AG20443 (cell line): Measurements from ENCODE around the gene PIP4K2C.
"Not testable (repeated sequence)": the region's sequence is repeated elsewhere in the genome, so short reads cannot be mapped to it uniquely, and the experiment has no call there.

Experiments
- DNase-seq: peaks from one replicate; pipeline ENCODE4 v3.0.0; 2012; ENCODE audit warnings: low spot score, mixed read lengths

The PIP4K2C gene

DNA sequence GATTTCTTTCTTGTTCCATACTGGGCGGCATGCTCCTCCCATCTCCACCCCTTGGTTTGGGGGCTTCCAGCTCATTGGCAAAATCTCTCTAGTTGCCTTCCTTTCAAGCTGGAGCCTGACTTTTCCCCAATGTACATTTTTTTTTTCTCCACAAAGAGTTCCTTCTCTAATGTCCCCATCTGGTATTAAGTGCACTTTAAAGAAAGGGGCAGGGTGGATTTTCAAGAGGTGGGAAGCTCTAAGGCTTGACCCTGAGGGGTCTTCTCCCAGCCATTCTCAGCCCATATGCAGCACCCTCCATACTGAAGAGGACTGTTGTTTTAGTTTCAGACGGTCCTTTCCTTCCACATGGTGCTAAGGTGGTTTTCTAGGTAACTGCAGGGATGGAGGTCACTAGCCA is 5.8 kb upstream of the PIP4K2C start:
- DNase-seq, result no peak

DNA sequence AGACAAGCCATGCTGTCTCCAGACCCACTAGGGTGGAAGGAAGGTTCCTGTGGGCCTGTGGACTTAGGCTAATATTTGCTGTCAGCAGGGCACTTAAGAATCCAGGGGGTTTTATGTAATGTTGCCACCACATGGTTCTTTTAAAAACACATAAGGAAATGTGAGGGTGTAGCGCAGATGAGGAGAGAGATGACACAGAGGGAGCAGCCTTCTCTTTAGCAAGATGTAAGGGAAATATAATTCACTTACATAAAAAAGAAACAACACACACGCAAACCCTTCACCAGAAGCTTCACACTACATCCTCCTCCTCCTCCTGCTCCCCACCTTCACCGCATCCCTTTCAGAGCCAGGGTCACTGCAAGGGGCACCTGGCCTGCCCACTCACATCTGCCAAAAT is 4.9 kb upstream of the PIP4K2C start:
- no peak for DNase-seq

DNA sequence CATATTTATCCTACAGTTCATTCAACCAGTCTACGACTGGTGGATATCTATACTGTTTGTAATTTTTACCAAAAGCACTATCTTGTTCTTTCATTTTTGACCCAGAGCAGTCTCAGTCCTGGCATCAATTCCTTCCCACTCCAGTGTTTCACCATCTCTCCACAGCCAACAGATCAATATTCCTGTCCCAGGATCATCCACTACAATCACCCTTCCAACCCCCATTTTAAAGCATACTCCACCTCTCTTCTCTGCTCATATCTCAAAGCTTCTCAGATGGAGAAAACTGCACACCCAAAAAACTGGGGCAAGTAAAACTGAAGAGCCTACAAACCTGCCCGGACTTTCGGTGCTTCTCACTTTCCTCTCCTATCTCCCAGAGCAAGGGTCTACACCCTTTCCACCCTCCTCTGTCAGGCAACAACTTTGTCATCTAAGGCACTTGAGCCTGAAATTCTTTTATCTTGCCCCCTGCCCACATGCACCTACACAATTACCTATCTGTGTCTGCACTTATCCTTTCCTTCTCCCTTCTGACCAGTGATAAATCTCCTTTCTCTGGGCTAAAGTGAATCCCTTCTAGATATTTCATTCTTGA is 4.1 kb upstream of the PIP4K2C start:
- no peak for DNase-seq

DNA sequence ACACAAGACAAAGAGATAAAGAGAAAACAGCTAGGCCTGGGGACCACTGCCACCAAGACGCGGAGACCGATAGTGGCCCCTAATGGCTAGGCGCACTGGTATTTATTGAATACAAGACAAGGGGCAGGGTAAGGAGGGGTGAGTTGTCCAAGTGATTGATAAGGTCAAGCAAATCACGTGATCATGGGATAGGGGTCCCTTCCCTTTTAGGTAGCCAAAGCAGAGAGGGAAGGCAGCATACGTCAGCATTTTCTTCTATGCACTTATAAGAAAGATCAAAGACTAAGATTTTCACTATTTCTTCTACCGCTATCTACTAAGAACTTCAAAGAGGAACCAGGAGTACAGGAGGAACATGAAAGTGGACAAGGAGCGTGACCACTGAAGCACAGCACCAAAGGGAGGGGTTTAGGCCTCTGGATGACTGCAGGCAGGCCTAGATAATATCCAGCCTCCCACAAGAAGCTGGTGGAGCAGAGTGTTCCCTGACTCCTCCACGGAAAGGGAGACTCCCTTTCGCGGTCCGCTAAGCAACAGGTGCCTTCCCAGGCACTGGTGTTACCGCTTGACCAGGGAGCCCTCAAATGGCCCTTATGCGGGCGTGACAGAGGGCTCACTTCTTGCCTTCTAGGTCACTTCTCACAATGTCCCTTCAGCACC is 1.9 kb upstream of the PIP4K2C start:
- DNase-seq, result not testable (repeated sequence)

DNA sequence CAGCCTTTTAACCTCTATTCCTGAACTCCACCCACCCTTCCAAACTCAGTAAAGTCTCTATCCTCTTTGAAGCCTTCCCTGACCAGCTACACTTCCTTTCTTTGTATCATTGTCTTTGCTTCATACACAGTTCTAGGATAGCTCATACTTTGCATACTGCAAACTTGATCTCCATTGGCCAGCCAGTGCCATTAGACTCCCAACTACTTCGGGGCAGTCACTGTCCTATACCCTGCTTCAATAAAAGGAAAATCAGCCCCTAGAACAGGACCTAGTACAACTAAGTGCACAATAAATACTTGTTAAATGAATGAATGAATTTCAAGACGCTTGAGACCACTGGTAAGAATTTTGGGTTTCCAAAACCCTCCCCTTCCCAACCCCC is 521 bp upstream of the PIP4K2C start:
- DNase-seq, result no peak

DNA sequence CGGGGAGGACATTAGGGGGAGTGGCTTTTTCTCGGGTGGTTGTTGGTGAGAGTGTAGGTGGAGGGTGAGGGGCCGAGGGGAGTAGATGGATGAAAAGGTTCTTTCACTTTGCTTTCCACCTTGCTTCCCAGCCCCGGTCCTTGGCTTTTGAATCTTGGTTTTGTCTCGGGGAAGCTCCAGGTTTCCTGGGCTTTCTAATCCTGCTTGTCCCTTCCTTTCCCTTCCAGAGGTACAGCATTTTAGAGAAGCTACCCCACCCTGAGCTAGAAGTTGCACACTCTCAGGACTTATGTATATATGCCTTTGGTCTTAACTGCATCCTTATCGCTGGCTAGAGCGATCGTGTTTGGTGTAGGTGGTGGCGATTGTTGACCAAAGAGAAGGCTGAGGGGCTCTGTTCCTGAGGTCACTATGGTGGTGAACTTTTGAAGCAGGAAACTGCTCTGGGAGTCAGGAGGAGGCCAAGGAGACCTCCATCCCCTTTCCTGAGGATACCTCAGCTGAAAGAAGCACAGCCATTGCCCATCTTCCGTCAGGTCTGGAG is 862 bp downstream of the PIP4K2C start:
- no peak for DNase-seq

DNA sequence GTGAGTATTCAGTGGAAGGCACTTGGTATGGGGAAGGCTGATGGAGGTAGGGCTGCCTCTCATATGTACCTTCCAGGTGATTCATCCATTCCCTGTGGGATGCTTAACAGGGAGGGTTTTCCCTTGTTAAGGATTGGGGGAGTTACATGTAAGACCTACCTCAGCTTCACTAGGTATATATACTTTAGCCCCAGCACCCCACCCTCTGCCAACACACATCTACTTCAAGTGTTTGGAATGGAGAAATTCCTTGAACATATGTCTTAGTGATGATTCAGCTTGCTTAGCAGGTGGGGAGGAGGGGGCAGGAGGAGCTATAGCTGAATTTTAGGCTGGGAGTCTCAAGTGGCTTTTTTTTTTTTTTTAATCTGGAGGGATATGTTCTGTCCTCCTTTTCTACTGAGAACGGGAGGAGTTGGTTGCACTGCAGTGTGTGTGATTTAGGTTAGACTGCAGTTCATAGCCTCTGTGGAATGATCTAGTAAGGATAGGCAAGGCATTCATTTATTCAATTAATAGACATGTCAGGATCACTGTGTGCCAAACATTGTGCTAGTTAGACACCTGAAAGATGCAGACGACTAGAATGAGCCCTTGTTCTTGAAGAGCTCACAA is 1.7 kb downstream of the PIP4K2C start:
- no peak for DNase-seq

DNA sequence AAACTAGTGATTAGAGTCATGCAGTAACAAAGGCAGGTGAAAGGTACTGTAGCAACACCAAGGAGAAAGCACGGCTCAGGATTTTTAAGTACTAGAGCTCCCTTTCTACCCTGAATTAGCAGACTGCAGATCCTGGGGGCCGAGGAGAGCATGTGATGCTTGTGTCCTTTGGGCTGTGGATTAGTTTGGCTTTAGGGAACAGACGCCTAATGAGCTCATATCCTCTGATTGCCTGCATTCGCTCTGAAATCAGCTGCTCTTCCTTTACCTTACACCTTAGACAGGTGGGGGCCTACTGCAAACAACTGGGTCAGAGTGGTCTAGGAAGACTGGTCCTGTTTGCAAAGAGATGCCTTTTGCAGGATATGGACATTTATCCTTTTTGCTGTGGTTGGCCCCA is 2.2 kb downstream of the PIP4K2C start:
- DNase-seq, result no peak

DNA sequence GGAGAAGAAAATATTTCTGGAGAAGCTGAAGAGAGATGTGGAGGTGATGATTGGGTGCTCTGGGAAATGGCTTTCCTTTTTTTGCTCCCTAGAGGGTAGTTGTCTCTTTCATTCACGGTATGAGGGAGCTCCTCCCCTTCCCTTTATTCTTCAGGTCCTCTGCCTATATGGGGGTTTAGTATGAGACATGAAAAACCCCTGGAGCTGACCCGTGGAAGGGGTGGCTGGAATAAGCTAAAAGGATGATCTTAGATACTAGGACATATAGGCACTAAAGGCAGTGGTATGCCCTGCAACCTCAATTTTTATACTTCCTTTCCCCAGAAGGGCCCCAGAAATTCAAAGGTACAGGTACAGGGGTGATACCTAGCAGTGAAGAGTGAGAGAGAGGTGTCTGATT is 9.4 kb downstream of the PIP4K2C start:
- DNase-seq, result no peak

DNA sequence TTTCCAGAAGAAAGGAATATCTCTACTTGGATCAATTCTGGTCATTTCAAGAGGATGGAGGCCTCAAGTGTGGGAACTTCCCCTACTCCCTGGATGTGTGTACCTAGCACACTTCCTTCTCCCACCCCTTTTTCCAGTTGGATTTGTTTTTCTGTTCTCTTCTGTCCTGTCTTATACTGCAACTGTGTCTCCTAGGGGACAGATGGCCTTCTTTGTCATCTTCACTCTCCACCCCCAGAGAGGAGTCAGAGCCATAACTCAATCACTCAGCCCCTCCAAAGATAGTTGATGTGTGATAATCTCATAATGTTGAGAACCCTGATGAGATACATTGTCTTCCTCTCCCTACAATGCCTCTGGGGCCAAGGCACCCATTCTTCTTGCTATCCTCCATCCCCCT is 11.6 kb downstream of the PIP4K2C start:
- no peak for DNase-seq

DNA sequence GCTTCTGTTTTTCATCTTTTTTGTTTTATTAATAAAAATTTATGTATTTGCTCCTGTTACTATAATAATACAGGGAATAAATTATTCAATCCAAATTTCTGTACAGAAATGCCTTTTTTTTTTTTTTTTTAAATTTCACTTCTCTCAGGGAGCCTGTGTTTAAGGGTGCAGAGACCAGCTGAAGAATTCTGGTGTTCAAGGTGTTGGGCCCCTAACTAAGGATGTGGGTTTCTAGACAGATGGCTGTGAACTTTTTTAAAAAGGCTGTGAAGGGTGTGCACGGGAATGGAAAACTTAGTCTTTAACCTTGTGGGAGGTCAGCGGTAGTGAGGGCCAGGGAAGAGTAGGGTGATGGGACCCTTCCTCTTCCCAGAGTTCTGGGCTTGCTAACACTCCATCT is 12.3 kb downstream of the PIP4K2C start:
- no peak for DNase-seq

DNA sequence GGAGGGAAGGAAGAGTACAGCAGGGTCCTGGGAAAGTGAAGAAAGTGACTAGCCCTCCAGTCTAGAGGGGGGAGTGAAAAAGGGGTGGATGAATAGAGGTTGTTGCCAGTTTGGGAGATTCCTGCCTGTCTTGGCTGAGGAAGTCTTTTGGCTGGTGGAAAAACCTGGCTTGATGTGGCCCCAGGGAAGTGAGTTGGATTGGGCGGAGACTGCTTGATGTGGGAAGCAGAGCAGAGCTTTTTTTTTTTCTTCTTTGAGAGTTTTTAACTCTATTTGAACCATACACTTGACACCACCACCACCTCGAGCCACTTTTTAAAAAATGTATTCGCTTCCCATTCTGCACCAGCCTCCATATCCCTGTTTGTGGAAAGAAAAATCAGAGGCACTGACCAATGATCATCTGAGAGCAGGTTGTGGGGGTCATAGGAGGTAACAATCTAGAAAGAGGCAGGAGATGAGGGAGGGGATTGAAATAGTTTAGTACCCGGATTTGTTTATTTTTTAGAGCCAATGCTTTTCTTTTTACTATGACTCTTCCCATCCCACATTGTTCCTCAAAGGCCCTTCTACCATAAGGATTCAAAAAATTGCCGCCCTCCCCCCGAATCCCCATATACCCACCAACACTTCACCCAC is 12.9 kb downstream of the PIP4K2C start:
- peak; percentile 74 for DNase-seq

DNA sequence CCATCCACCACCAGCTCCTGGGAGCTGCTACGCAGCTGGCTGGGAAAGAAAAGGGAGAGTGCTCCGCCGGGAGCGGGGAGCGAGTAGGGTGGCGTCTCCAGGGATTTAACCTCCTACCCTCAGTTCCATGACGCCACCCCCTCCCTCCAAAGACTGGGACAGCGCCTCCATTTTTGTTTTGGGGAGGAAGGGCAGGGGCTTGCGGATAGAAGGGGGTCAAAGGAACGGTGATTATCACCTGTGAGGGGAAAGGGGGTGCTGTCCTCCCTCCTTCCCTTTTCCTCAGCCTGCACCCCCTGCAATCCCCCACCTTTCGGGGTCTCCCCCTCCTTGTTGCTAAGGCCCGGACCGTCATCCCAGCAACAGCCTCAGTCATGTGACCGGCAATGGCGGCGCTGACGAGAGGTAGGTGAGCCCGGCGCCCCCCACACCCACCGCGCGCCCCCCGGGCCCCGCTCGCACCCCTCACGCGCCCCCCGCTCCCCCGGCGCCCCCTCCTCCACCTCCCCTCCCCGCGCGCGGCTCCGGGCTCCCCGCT is 13.5 kb downstream of the PIP4K2C start, which contains the start of gene DTX3:
DTX3 (plus strand) TSS at position 371 of the 538 bp plus-strand sequence. CDS start 1,694 bp downstream, outside the sequence.
- DNase-seq, result peak; percentile 69

DNA sequence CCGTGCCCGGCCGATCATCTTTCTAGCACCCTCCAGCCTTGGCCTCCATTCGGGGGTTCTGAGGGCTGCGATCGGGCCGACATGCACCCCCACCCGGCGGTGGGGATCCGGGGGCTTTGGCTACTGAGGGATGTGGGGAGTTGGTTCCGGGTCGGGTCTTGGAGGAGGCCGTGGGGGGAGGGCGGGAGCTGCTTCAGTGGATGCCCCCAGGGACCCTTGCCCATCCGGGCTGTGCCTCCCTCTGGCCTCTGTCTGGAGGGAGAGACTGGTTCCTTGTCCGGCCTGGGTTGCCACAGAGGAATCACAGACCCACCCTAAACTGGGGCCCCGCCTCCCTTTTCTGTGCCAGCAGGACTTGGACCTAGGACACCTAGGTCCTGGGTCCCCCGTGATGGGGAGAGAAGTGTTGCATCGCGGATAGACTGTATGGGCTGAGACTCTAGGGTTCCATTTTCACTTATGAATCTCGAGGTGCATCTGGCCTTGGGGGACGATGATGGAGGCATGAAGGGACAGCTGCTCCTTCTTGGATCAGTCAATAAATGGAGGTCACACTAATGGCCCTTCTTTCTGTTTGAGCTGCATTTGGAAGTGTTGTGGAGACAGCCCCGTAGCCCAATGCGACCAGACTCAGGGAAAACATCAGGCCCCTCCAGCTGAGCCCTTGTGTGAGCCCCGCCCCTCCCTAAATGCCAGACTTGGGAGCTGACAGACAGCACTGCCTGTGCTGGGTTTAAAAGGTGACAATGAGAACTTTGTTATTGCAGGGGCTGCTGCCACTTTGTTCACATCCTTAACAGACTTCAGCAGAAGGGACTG is 14.2 kb downstream of the PIP4K2C start:
- DNase-seq, result peak; percentile 67

DNA sequence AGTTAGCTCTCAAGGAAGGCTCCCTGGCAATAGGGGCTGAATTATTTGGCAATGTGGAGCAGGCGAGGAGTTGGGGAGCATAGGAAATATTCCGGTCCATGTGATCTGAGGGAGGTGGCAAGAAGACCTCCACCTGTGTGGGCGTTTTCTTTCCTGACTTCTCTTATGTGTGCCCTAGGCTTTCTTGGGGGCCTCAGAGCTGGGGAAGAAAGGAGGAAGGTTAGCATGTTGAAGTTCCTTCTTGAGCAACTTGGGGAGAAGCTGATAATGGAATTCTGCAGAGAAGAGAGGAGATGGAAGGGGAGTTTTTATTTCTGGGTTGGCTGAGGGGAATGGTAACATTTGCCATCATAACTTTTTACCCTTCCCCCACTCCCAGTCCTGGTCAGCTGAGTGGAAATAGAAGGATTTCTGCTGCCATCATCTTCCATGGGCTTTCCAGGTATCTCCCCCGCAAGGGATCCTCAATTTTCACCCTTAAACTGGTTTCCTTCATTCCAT is 14.9 kb downstream of the PIP4K2C start:
- no peak for DNase-seq

DNA sequence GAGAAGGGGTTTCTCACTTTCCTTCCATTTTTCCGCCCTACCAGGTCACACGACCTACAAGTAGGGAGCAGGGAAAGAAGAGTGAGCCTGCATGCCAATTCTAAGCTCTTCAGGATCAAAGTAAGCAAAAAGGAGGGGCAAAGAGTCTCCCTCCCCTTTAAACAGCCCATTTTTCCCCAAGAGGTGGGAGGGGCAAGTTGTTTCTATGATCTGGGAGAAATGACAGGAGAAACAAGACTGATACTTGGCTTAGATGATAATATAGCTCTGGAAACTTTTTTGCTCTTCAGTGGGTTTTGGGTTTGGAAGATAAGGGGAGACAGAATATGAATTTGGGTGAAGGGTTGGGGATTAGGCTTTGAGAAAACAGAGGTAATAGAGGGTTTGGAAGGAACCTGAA is 15.4 kb downstream of the PIP4K2C start:
- DNase-seq, result no peak

DNA sequence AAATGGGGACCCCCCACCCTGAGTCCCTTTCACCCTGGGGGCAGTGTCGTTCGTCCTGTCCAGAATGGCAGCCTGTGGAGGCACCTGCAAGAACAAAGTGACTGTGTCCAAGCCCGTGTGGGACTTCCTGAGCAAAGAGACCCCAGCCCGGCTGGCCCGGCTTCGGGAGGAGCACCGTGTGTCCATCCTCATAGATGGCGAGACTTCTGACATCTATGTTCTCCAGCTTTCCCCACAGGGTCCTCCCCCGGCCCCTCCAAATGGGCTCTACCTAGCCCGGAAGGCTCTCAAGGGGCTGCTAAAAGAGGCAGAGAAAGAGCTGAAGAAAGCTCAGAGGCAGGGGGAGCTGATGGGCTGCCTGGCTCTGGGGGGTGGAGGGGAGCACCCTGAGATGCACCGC is 15.8 kb downstream of the PIP4K2C start:
- no peak for DNase-seq

DNA sequence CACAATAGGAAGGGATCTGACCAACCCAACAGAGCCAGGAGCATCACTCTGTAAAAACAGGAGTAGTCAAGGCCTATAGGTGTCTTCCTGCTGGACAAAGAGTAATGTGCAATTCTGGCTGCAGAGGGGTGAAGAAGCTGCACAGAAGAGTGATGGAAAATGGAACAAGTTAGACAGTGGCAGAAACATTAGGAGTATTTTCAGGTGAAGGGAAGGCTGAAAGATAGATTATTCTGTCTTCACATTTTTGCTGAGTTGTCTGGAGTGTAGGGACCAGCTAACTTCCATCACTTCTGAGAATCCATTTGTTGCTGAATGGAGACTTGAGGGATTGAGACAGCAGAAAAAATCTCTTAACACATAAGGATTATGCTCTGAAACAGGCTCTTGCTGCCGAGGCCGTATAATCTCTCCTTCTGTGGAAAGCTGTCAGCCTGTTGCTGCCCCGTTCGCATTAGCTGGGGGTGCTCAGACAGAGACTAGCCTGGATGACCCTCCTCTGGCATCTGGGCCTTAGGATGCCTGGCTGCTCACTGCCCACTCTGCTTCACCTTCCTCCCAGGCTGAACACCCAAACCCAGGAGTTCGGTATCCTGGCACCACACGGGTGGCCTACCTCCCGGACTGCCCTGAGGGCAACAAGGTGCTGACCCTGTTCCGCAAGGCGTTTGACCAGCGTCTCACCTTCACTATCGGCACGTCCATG is 17.1 kb downstream of the PIP4K2C start:
- DNase-seq, result no peak

DNA sequence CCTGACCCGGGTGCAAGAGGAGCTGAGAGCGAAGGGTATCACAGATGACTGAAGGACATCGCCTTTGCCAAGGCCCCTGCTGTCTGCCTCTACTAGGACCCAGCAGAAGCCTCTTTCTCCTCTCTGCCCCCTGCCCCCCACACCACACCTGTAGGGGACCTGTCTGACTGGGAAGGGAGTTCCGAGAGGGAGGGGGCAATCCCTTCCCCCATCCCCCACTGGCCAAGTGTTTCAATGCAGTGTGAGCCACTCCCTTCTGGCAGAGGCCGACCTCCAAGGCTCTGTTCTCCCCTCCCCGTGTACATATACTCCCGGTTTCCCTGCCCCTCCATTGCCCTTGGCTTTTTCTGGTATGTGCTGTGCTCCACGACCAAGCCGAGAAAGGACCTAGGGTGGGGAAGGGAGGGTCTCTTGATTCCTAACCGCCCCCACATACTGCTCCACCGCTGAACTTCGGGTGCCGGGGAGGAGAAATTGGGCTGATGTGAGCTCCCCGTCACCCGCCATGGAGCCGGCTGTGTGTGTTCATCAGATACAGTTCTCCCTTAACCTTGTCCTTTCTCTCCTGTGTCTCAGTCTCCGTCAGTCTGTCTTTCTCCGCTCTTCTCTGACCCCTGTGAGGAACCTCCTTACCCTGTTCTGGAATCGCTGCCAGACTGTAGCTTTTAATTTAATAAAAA is 18.2 kb downstream of the PIP4K2C start:
- DNase-seq, result no peak
